Measurements from ENCODE around the gene ABTB1. TPM values are rescaled to one million over a fixed set of nuclear protein-coding genes. Genes with fewer than 3 reads are reported as not detected.

The ABTB1 gene
- total and polyA plus RNA-seq, 3 experiments from 2014 or later = 21.7 to 64.0 (median 23.1) TPM

- H3K36me3 ChIP-seq (ENCODE audit: insufficient read depth, low read length) = no peaks in the 10 kb centered on the region
- Mint-ChIP-seq H3K36me3 (no peaks in the 10 kb centered on the region), H3K4me1 (no peaks in the 10 kb centered on the region), H3K27me3 (peaks cover 1 to 3% of the 10 kb centered on the region in 2 donors), H3K4me3 (no peak overlapping the region), H3K9me3 (no peaks in the 10 kb centered on the region), H3K27ac (peak overlapping the region in 1 of 8 donors; percentile 3)
- no peak overlapping the region for H3K27ac ChIP-seq (ENCODE audit: low read depth, low read length)
- no peak for DNase-seq
- ChIA-PET CTCF (no interaction called here), POLR2A (no interaction called here)
- no peak overlapping the region for H3K4me3 ChIP-seq (ENCODE audit: low read length)
- H3K4me1 ChIP-seq (ENCODE audit: insufficient read depth, low read length) = no peaks in the 10 kb centered on the region
- no peaks in the 10 kb centered on the region for H3K27me3 ChIP-seq (ENCODE audit: insufficient read depth, low read length, poor library complexity, severe bottlenecking)
- H3K9me3 ChIP-seq (ENCODE audit: low read length) = no peaks in the 10 kb centered on the region
Measured at GRCh38 chr3:127712881-127713771, 40.4 kb downstream of the ABTB1 start.

- no peak overlapping the region for H3K27ac Mint-ChIP-seq
- no peak overlapping the region for H3K4me3 Mint-ChIP-seq
- Histone ChIP-seq H3K36me3 (ENCODE audit: insufficient read depth, low read length) (no peaks in the 10 kb centered on the region), H3K4me1 (ENCODE audit: insufficient read depth, low read length) (no peaks in the 10 kb centered on the region), H3K4me3 (ENCODE audit: low read length) (no peak overlapping the region), H3K27ac (ENCODE audit: low read depth, low read length) (no peak overlapping the region), H3K27me3 (ENCODE audit: insufficient read depth, low read length, poor library complexity, severe bottlenecking) (no peaks in the 10 kb centered on the region), H3K9me3 (ENCODE audit: low read length) (no peaks in the 10 kb centered on the region)
- H3K9me3 Mint-ChIP-seq = no peaks in the 10 kb centered on the region
- DNase-seq = no peak
- H3K36me3 Mint-ChIP-seq = no peaks in the 10 kb centered on the region
- H3K4me1 Mint-ChIP-seq = no peaks in the 10 kb centered on the region
- POLR2A ChIA-PET = no interaction called here
- CTCF ChIA-PET = no interaction called here
- H3K27me3 Mint-ChIP-seq = peaks cover 1 to 3% of the 10 kb centered on the region in 2 donors
Measured at GRCh38 chr3:127714125-127714571, 41.4 kb downstream of the ABTB1 start.

DNA sequence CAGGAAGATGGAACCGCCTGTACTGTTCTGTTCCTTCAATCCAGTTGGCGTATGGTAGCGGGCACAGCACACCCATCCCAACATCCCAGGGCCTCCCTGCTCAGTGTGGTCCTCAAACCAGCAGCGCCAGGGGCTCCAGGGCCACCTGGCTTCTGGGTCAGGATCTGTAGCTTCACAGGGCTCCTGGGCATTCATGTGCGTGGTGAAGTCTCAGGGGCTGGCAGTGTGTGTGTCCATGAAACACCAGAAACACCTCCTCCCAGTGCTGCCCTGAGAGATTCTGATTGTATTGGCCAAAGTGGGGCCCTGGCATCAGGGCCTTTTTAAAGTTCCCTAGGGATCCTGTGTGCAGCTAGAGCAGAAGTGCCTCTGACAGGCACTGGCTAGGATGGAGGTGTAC lies 42.1 kb downstream of the ABTB1 start:
- POLR2A ChIA-PET = no interaction called here

GRCh38 chr3:127715532-127715931 lies 42.8 kb downstream of the ABTB1 start:
- no peaks in the 10 kb centered on the region for H3K36me3 Mint-ChIP-seq
- CTCF ChIA-PET = interaction anchor here (1.3 kb wide), 1 partner anchor 63 kb away, joined by 3 read pairs; no protein-coding TSS in a partner anchor
- no peaks in the 10 kb centered on the region for H3K27me3 ChIP-seq (ENCODE audit: insufficient read depth, low read length, poor library complexity, severe bottlenecking)

More for the DNA sequence above, 42.1 kb downstream of the ABTB1 start:
- H3K27me3 Mint-ChIP-seq = peaks cover 1 to 3% of the 10 kb centered on the region in 2 donors
- no peaks in the 10 kb centered on the region for H3K36me3 Mint-ChIP-seq
- H3K27me3 ChIP-seq (ENCODE audit: insufficient read depth, low read length, poor library complexity, severe bottlenecking) = no peaks in the 10 kb centered on the region
- H3K27ac ChIP-seq (ENCODE audit: low read depth, low read length) = no peak overlapping the region
- H3K36me3 ChIP-seq (ENCODE audit: insufficient read depth, low read length) = no peaks in the 10 kb centered on the region
- H3K4me3 Mint-ChIP-seq = no peak overlapping the region
- CTCF ChIA-PET = interaction anchor here (1.3 kb wide), 1 partner anchor 62 kb away, joined by 3 read pairs; no protein-coding TSS in a partner anchor
- H3K9me3 Mint-ChIP-seq = no peaks in the 10 kb centered on the region
- no peaks in the 10 kb centered on the region for H3K4me1 Mint-ChIP-seq
- no peaks in the 10 kb centered on the region for H3K9me3 ChIP-seq (ENCODE audit: low read length)
- no peaks in the 10 kb centered on the region for H3K4me1 ChIP-seq (ENCODE audit: insufficient read depth, low read length)
- H3K4me3 ChIP-seq (ENCODE audit: low read length) = no peak overlapping the region
- no peak overlapping the region for H3K27ac Mint-ChIP-seq
- DNase-seq = no peak

DNA sequence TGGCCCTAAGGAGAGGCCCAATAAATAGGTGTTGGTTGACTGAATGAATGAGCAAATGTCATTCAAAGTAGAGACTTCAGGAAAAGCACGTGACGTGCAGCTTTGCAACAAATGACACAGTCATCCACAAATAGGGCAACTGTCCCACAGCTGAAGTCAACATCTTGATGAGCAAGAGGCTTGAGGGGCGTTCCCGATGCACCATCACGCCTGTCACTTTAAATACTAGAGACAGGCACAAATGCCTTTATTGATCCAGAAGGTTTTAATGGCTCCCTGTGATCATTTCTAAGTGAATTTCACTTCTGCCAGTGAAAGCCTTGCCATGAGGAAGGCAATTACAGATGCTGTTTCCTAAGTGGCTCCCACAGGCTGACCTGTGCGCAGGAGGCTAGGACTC lies 43.6 kb downstream of the ABTB1 start:
- H3K27me3 Mint-ChIP-seq = peaks cover 0 to 3% of the 10 kb centered on the region in 2 donors
- H3K4me3 ChIP-seq (ENCODE audit: low read length) = no peak overlapping the region
- DNase-seq = no peak
- ChIA-PET CTCF (no interaction called here), POLR2A (no interaction called here)
- no peaks in the 10 kb centered on the region for H3K4me1 ChIP-seq (ENCODE audit: insufficient read depth, low read length)
- no peaks in the 10 kb centered on the region for H3K36me3 Mint-ChIP-seq
- no peaks in the 10 kb centered on the region for H3K4me1 Mint-ChIP-seq
- no peak overlapping the region for H3K27ac ChIP-seq (ENCODE audit: low read depth, low read length)
- H3K9me3 ChIP-seq (ENCODE audit: low read length) = no peaks in the 10 kb centered on the region
- no peak overlapping the region for H3K27ac Mint-ChIP-seq
- no peaks in the 10 kb centered on the region for H3K36me3 ChIP-seq (ENCODE audit: insufficient read depth, low read length)
- H3K4me3 Mint-ChIP-seq = no peak overlapping the region
- H3K27me3 ChIP-seq (ENCODE audit: insufficient read depth, low read length, poor library complexity, severe bottlenecking) = no peaks in the 10 kb centered on the region
- H3K9me3 Mint-ChIP-seq = no peaks in the 10 kb centered on the region

More at GRCh38 chr3:127715532-127715931, 42.8 kb downstream of the ABTB1 start:
- no peak overlapping the region for H3K27ac Mint-ChIP-seq
- Histone ChIP-seq H3K9me3 (ENCODE audit: low read length) (no peaks in the 10 kb centered on the region), H3K27ac (ENCODE audit: low read depth, low read length) (no peak overlapping the region), H3K4me1 (ENCODE audit: insufficient read depth, low read length) (no peaks in the 10 kb centered on the region), H3K4me3 (ENCODE audit: low read length) (no peak overlapping the region), H3K36me3 (ENCODE audit: insufficient read depth, low read length) (no peaks in the 10 kb centered on the region)
- no peak overlapping the region for H3K4me3 Mint-ChIP-seq
- H3K9me3 Mint-ChIP-seq = no peaks in the 10 kb centered on the region
- POLR2A ChIA-PET = no interaction called here
- no peak for DNase-seq
- peaks cover 1 to 3% of the 10 kb centered on the region in 2 donors for H3K27me3 Mint-ChIP-seq
- H3K4me1 Mint-ChIP-seq = no peaks in the 10 kb centered on the region

DNA sequence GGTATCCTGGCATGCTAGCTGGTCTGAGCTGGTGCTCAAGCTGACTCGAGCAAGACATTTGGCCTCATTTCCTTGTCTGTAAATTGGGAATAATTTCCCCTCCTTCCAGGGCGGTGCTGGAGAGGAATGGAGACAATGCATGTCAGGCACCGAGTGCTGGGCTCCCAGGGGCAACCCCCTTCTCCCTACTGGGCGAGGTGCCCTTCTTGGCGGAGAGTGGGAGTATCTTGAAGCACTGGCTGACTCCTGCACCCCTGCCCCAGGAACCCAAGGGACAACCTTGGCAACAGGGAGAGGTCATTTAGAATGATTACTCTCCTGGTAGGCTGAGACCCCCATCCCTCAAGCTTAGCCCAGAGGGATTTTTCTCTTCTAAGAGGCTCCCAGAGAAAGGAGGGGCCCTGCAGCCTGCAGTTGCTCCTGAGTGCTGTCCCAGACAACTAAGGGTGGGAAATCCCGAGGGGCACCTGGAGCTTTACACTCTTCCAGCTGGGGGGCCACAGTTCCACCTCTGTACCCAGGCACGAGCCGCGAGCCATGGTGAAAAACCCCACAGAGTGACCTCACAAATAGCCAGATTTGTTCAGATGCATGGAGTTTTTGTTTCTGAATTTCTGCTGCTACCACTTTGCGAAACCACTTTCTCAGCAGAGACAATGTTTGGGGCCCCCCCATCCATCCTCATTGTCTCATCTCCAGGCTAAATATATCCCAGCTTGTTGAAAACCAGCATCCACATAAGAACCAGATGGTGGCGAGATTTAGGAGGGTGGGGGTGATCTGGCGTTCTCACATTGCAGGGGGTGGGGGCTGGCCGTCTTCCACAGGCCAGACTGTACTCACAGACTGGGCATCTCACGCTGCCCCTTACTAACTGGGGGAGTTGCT lies 44.8 kb downstream of the ABTB1 start:
- Histone ChIP-seq H3K27ac (ENCODE audit: low read depth, low read length) (no peak overlapping the region), H3K4me1 (ENCODE audit: insufficient read depth, low read length) (no peaks in the 10 kb centered on the region), H3K36me3 (ENCODE audit: insufficient read depth, low read length) (no peaks in the 10 kb centered on the region), H3K9me3 (ENCODE audit: low read length) (no peaks in the 10 kb centered on the region), H3K27me3 (ENCODE audit: insufficient read depth, low read length, poor library complexity, severe bottlenecking) (no peaks in the 10 kb centered on the region), H3K4me3 (ENCODE audit: low read length) (no peak overlapping the region)
- ChIA-PET CTCF (no interaction called here), POLR2A (no interaction called here)
- no peaks in the 10 kb centered on the region for H3K4me1 Mint-ChIP-seq
- no peak overlapping the region for H3K4me3 Mint-ChIP-seq
- no peaks in the 10 kb centered on the region for H3K36me3 Mint-ChIP-seq
- DNase-seq = no peak
- H3K27me3 Mint-ChIP-seq = peaks cover 0 to 3% of the 10 kb centered on the region in 2 donors
- H3K27ac Mint-ChIP-seq = no peak overlapping the region
- no peaks in the 10 kb centered on the region for H3K9me3 Mint-ChIP-seq

GRCh38 chr3:127718245-127718915 lies 45.6 kb downstream of the ABTB1 start:
- H3K4me1 Mint-ChIP-seq = no peaks in the 10 kb centered on the region
- Histone ChIP-seq H3K9me3 (ENCODE audit: low read length) (no peaks in the 10 kb centered on the region), H3K4me3 (ENCODE audit: low read length) (no peak overlapping the region), H3K27me3 (ENCODE audit: insufficient read depth, low read length, poor library complexity, severe bottlenecking) (no peaks in the 10 kb centered on the region), H3K27ac (ENCODE audit: low read depth, low read length) (no peak overlapping the region), H3K36me3 (ENCODE audit: insufficient read depth, low read length) (no peaks in the 10 kb centered on the region), H3K4me1 (ENCODE audit: insufficient read depth, low read length) (no peaks in the 10 kb centered on the region)
- CTCF ChIA-PET = no interaction called here
- no peaks in the 10 kb centered on the region for H3K36me3 Mint-ChIP-seq
- POLR2A ChIA-PET = no interaction called here
- H3K27ac Mint-ChIP-seq = peak overlapping the region in 1 of 8 donors; percentile 86
- H3K27me3 Mint-ChIP-seq = peaks cover 0 to 3% of the 10 kb centered on the region in 2 donors
- no peak for DNase-seq
- no peak overlapping the region for H3K4me3 Mint-ChIP-seq
- H3K9me3 Mint-ChIP-seq = no peaks in the 10 kb centered on the region
